ENCODE results near the gene MMP21. TPM values are rescaled to one million over a fixed set of nuclear protein-coding genes. Genes with fewer than 3 reads are reported as not detected.

The MMP21 gene
- polyA plus RNA-seq, 2 of the 4 experiments (the other 2 are of a cell fraction): 0.04 TPM; not detected in 1

GRCh38 chr10:125734823-125735222, 40.8 kb downstream of the MMP21 start (continued):
- TF ChIP-seq ESRRA (IDR thresholded peaks at IDR 0.05; ENCODE audit: borderline replicate concordance, low read length) (no peak), HEYL (CRISPR knock-in tag; IDR thresholded peaks at IDR 0.05) (no peak)

DNA sequence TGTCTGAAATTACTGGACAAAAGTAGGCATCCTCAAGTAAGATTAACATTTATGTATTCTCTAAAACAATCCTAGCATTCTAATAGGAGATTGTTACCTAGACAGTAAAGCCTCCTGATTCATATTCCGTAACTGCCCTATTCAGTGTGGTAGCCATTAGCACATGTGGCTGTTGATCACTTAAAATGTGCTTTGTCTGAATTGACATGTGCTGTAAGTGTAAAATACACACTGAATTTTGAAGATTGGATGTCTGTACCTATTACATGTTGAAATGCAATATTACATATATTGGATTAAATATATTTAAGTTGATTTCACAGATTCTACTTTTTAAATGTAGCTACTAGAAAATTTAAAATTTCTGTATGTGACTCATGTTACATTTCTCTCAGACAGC, 41.5 kb downstream of the MMP21 start:
- no peak overlapping the region for H3K4me2 ChIP-seq
- CTCF ChIA-PET: no interaction called here
- no peaks in the 10 kb centered on the region for H3K9me3 ChIP-seq
- FAIRE-seq (no peak), DNase-seq (ENCODE audit: low read depth in 1 of 2, low spot score in 1 of 2) (no peak), ATAC-seq (no peak)
- no peaks in the 10 kb centered on the region for H3K4me1 ChIP-seq
- no peak overlapping the region for H3K4me3 ChIP-seq
- WGBS (ENCODE audit: missing lambda C conversion rate): 97% methylated on average over 1 of the region's 1 CpG
- POLR2A ChIA-PET: interaction anchor here (0.7 kb wide), 1 partner anchor 15 kb away, joined by 3 read pairs; the partner anchor contains the start of gene EDRF1
- TF ChIP-seq, protein P1, sequence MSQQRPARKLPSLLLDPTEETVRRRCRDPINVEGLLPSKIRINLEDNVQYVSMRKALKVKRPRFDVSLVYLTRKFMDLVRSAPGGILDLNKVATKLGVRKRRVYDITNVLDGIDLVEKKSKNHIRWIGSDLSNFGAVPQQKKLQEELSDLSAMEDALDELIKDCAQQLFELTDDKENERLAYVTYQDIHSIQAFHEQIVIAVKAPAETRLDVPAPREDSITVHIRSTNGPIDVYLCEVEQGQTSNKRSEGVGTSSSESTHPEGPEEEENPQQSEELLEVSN (IDR thresholded peaks at IDR 0.05; ENCODE audit: borderline replicate concordance, low read depth): no peak
- no peak for TF ChIP-seq HOXB5 (CRISPR knock-in tag; IDR thresholded peaks at IDR 0.05)
- no peak for TF ChIP-seq KDM5A (IDR thresholded peaks at IDR 0.05)
- no peak for TF ChIP-seq EHMT2 (IDR thresholded peaks at IDR 0.05; ENCODE audit: low read depth)
- no peak overlapping the region for H3K27ac ChIP-seq

- no peak for TF ChIP-seq JUNB (IDR thresholded peaks at IDR 0.05)
- TF ChIP-seq ZFP36 (IDR thresholded peaks at IDR 0.05; ENCODE audit: borderline replicate concordance, partially characterized antibody): no peak
- TF ChIP-seq RARB (CRISPR knock-in tag; IDR thresholded peaks at IDR 0.05): no peak
- TF ChIP-seq, protein P2, sequence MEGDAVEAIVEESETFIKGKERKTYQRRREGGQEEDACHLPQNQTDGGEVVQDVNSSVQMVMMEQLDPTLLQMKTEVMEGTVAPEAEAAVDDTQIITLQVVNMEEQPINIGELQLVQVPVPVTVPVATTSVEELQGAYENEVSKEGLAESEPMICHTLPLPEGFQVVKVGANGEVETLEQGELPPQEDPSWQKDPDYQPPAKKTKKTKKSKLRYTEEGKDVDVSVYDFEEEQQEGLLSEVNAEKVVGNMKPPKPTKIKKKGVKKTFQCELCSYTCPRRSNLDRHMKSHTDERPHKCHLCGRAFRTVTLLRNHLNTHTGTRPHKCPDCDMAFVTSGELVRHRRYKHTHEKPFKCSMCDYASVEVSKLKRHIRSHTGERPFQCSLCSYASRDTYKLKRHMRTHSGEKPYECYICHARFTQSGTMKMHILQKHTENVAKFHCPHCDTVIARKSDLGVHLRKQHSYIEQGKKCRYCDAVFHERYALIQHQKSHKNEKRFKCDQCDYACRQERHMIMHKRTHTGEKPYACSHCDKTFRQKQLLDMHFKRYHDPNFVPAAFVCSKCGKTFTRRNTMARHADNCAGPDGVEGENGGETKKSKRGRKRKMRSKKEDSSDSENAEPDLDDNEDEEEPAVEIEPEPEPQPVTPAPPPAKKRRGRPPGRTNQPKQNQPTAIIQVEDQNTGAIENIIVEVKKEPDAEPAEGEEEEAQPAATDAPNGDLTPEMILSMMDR (IDR thresholded peaks at IDR 0.05): no peak
- no peak for TF ChIP-seq SREBF2 (IDR thresholded peaks at IDR 0.05)
- TF ChIP-seq, protein P3, sequence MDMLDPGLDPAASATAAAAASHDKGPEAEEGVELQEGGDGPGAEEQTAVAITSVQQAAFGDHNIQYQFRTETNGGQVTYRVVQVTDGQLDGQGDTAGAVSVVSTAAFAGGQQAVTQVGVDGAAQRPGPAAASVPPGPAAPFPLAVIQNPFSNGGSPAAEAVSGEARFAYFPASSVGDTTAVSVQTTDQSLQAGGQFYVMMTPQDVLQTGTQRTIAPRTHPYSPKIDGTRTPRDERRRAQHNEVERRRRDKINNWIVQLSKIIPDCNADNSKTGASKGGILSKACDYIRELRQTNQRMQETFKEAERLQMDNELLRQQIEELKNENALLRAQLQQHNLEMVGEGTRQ (IDR thresholded peaks at IDR 0.05): no peak
- TF ChIP-seq POLR2A (IDR thresholded peaks at IDR 0.05; ENCODE audit: low read length): no peak
- TF ChIP-seq RCOR1 (IDR thresholded peaks at IDR 0.05; ENCODE audit: low read depth, low read length): no peak
- TF ChIP-seq NPAS2 (CRISPR knock-in tag; IDR thresholded peaks at IDR 0.05; ENCODE audit: borderline replicate concordance): no peak
- Histone ChIP-seq H3K4me1 (no peaks in the 10 kb centered on the region), H3K27ac (no peak overlapping the region), H3K9me3 (no peaks in the 10 kb centered on the region), H3K4me2 (no peak overlapping the region), H3K4me3 (no peak overlapping the region)
- ATAC-seq: no peak
- CTCF ChIA-PET: interaction anchor here (0.7 kb wide), 1 partner anchor 14 kb away, joined by 3 read pairs; no protein-coding TSS in a partner anchor
- no peak for DNase-seq (ENCODE audit: low read depth in 1 of 2, low spot score in 1 of 2)
- POLR2A ChIA-PET: no interaction called here
- WGBS (ENCODE audit: missing lambda C conversion rate): 62% methylated on average over 3 of the region's 3 CpGs
- FAIRE-seq: no peak
These were observed 48.2 kb downstream of the MMP21 start for GRCh38 chr10:125727436-125727835.

GRCh38 chr10:125726914-125727313, 48.7 kb downstream of the MMP21 start:
- no peak for TF ChIP-seq CBX8 (IDR thresholded peaks at IDR 0.05)
- no peak for TF ChIP-seq POLR2AphosphoS2 (conservative IDR thresholded peaks at IDR 0.05; ENCODE audit: low read length)
- Histone ChIP-seq H3K4me1 (no peaks in the 10 kb centered on the region), H3K27ac (no peak overlapping the region), H3K4me2 (no peak overlapping the region), H3K4me3 (no peak overlapping the region), H3K9me3 (no peaks in the 10 kb centered on the region)
- ATAC-seq (no peak), DNase-seq (ENCODE audit: low read depth in 1 of 2, low spot score in 1 of 2) (no peak), FAIRE-seq (no peak)
- ChIA-PET POLR2A (no interaction called here), CTCF (interaction anchor here (0.7 kb wide), 1 partner anchor 15 kb away, joined by 3 read pairs; no protein-coding TSS in a partner anchor)
- 92% methylated on average over 7 of the region's 7 CpGs for WGBS (ENCODE audit: missing lambda C conversion rate)

GRCh38 chr10:125722811-125723210, 52.8 kb downstream of the MMP21 start:
- no peak for TF ChIP-seq HES2 (IDR thresholded peaks at IDR 0.05)
- no peak for TF ChIP-seq HOXA7 (CRISPR knock-in tag; IDR thresholded peaks at IDR 0.05)
- CTCF ChIA-PET: no interaction called here
- H3K4me2 ChIP-seq: no peak overlapping the region
- POLR2A ChIA-PET: no interaction called here
- no peak overlapping the region for H3K4me3 ChIP-seq
- 95% methylated on average over 1 of the region's 1 CpG for WGBS (ENCODE audit: missing lambda C conversion rate)
- FAIRE-seq: no peak
- no peak overlapping the region for H3K27ac ChIP-seq
- H3K9me3 ChIP-seq: peaks cover 5% of the 10 kb centered on the region
- no peak for ATAC-seq
- DNase-seq (ENCODE audit: low read depth in 1 of 2, low spot score in 1 of 2): no peak
- H3K4me1 ChIP-seq: peaks cover 11% of the 10 kb centered on the region; the same call in 2 of the 3 replicates
